D341Med (cell line): ENCODE data around the gene SND1.

ENCODE experiments used
- DNase-seq: peaks from one replicate; pipeline ENCODE4 v3.0.0; 2012; ENCODE audit warnings: low spot score

The SND1 gene

GRCh38 chr7:128115821-128116723 lies 464.1 kb downstream of the SND1 start:
- peak; percentile 9 for DNase-seq

- DNase-seq: no peak
Measured at GRCh38 chr7:128116740-128117139, 464.7 kb downstream of the SND1 start.

- no peak for DNase-seq
Measured at GRCh38 chr7:128117691-128118090, 465.7 kb downstream of the SND1 start.

- no peak for DNase-seq
Measured at GRCh38 chr7:128119036-128119435, 467.0 kb downstream of the SND1 start.

GRCh38 chr7:128120116-128120515 lies 468.1 kb downstream of the SND1 start:
- DNase-seq: no peak

GRCh38 chr7:128120976-128121490 lies 469.0 kb downstream of the SND1 start:
- DNase-seq: no peak

GRCh38 chr7:128121711-128122530 lies 469.9 kb downstream of the SND1 start:
- no peak for DNase-seq

GRCh38 chr7:128122576-128123290 lies 470.7 kb downstream of the SND1 start:
- no peak for DNase-seq

- no peak for DNase-seq
Measured at GRCh38 chr7:128123291-128124037, 471.5 kb downstream of the SND1 start.

- no peak for DNase-seq
Measured at GRCh38 chr7:128124786-128125185, 472.8 kb downstream of the SND1 start.

- DNase-seq: no peak
Measured at GRCh38 chr7:128125816-128126215, 473.8 kb downstream of the SND1 start.

GRCh38 chr7:128128401-128128800 lies 476.4 kb downstream of the SND1 start:
- no peak for DNase-seq

- no peak for DNase-seq
Measured at GRCh38 chr7:128129224-128129864, 477.4 kb downstream of the SND1 start.

GRCh38 chr7:128131115-128131514 lies 479.1 kb downstream of the SND1 start:
- DNase-seq: no peak

- no peak for DNase-seq
Measured at GRCh38 chr7:128131731-128132130, 479.7 kb downstream of the SND1 start.

GRCh38 chr7:128132426-128133069 lies 480.6 kb downstream of the SND1 start:
- no peak for DNase-seq

GRCh38 chr7:128135159-128135514 lies 483.1 kb downstream of the SND1 start:
- no peak for DNase-seq

- peak; percentile 96 for DNase-seq
Measured at GRCh38 chr7:128135515-128136214, 483.7 kb downstream of the SND1 start.

- no peak for DNase-seq
Measured at GRCh38 chr7:128136215-128136597, 484.2 kb downstream of the SND1 start.

- DNase-seq: no peak
Measured at GRCh38 chr7:128137181-128137580, 485.2 kb downstream of the SND1 start.
